Measurements from ENCODE around the gene EGFLAM. TPM values are rescaled to one million over a fixed set of nuclear protein-coding genes. Genes with fewer than 3 reads are reported as not detected.

EGFLAM gene
- total and polyA plus RNA-seq, 10 of the 15 experiments (the other 5 are each of a cell fraction or from before 2014, with no cell fraction given) = 0.37 TPM; not detected in 9

- no peak overlapping the region for H3K4me2 ChIP-seq (ENCODE audit: control insufficient read depth, insufficient read depth)
- no peaks in the 10 kb centered on the region for H3K79me2 ChIP-seq (ENCODE audit: control insufficient read depth, insufficient read depth, low read length)
- RAD21 ChIA-PET (ENCODE audit: unreplicated experiment) = no interaction called here
- POLR2A ChIA-PET = no interaction called here
- H3K9ac ChIP-seq (ENCODE audit: control insufficient read depth, insufficient read depth, low read length) = no peak overlapping the region
- H3K9me3 ChIP-seq (replicated peaks; ENCODE audit: control insufficient read depth, insufficient read depth, low read length) = no peaks in the 10 kb centered on the region
- in situ Hi-C loops (cut with MboI) = no loop called here
- no TSS peak for BruUV-seq (replicated peaks)
- H3K36me3 ChIP-seq (ENCODE audit: control insufficient read depth in 2 of 2, insufficient read depth in 2 of 2, low read length in 1 of 2) = no peaks in the 10 kb centered on the region
- DNase-seq (ENCODE audit: low read depth, low spot score) = no peak
- H3K4me1 ChIP-seq (ENCODE audit: control insufficient read depth, insufficient read depth, low read length) = no peaks in the 10 kb centered on the region
- H3K27ac ChIP-seq (ENCODE audit: control insufficient read depth, insufficient read depth) = no peak overlapping the region
- 0% methylated on average over 1 of the region's 1 CpG for WGBS (ENCODE audit: insufficient coverage, insufficient replicate concordance, low lambda C conversion rate, missing lambda C conversion rate)
- no peak for TF ChIP-seq BCL3 (IDR thresholded peaks at IDR 0.05; ENCODE audit: borderline replicate concordance, insufficient read depth, low read depth, low read length, poor library complexity, severe bottlenecking)
- TF ChIP-seq, protein P1, sequence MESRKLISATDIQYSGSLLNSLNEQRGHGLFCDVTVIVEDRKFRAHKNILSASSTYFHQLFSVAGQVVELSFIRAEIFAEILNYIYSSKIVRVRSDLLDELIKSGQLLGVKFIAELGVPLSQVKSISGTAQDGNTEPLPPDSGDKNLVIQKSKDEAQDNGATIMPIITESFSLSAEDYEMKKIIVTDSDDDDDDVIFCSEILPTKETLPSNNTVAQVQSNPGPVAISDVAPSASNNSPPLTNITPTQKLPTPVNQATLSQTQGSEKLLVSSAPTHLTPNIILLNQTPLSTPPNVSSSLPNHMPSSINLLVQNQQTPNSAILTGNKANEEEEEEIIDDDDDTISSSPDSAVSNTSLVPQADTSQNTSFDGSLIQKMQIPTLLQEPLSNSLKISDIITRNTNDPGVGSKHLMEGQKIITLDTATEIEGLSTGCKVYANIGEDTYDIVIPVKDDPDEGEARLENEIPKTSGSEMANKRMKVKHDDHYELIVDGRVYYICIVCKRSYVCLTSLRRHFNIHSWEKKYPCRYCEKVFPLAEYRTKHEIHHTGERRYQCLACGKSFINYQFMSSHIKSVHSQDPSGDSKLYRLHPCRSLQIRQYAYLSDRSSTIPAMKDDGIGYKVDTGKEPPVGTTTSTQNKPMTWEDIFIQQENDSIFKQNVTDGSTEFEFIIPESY (IDR thresholded peaks at IDR 0.05) = no peak
- no peak for TF ChIP-seq NFIC (IDR thresholded peaks at IDR 0.05; ENCODE audit: low read depth, low read length)
- no peak for TF ChIP-seq PAX5 (IDR thresholded peaks at IDR 0.05; ENCODE audit: borderline replicate concordance, low read depth, low read length)
- no peak for TF ChIP-seq CREB1 (IDR thresholded peaks at IDR 0.05; ENCODE audit: low read depth)
- TF ChIP-seq FOXM1 (IDR thresholded peaks at IDR 0.05; ENCODE audit: low read depth, low read length) = no peak
- no peak for TF ChIP-seq SUZ12 (IDR thresholded peaks at IDR 0.05; ENCODE audit: unreplicated experiment)
- no peak for TF ChIP-seq LARP7 (IDR thresholded peaks at IDR 0.05)
- SMC1A ChIA-PET (ENCODE audit: uncharacterized antibody, unreplicated experiment) = interaction anchor here (0.6 kb wide), 1 partner anchor 9 kb away, joined by 3 read pairs; no protein-coding TSS in a partner anchor
- no peak for ATAC-seq
- H3K27me3 ChIP-seq (replicated peaks in 1 of 2; ENCODE audit: control insufficient read depth in 2 of 2, insufficient read depth in 2 of 2, low read length in 1 of 2) = peaks cover 0 to 4% of the 10 kb centered on the region in 2 experiments; a peak in 1 of 4 replicates
- intact Hi-C loops (cut with micrococcal nuclease; ENCODE audit: unreplicated experiment) = no loop called here
- FAIRE-seq = no peak
- H2AFZ ChIP-seq (ENCODE audit: control insufficient read depth, low read depth, low read length) = no peak overlapping the region
- CTCF ChIA-PET = interaction anchor here (0.5 kb wide), 1 partner anchor 170 kb away, joined by 3 read pairs; no protein-coding TSS in a partner anchor
- H4K20me1 ChIP-seq (ENCODE audit: control insufficient read depth, insufficient read depth) = no peaks in the 10 kb centered on the region
- H3K4me3 ChIP-seq = no peak overlapping the region
These were observed 117.1 kb downstream of the EGFLAM start for GRCh38 chr5:38375423-38375822.

All from GM12878 (cell line).